ENCODE results near the gene LAMB4.
A peak's percentile ranks its signal among the peaks of the same experiment; 100 is the strongest.

LAMB4 gene

DNA sequence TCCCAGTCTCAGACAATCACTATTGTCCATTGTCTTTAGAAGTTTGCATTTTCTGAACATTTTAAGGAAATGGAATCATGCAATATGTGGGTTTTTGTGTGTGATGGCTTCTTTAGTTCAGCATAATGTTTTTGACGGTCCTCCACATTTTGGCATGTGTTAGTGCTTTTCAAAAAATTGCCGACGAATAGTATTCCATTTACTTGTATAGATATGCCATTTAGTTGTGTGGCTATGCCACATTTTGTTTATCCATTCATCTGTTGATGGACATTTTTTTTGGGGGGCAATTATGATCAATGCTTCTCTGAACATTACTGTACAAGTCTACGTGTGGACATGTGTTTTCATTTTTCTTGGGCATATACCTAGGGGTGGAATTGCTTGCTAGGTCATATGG, 12.0 kb upstream of the LAMB4 start:
- no peak for DNase-seq (ENCODE audit: low read depth, low spot score)

DNA sequence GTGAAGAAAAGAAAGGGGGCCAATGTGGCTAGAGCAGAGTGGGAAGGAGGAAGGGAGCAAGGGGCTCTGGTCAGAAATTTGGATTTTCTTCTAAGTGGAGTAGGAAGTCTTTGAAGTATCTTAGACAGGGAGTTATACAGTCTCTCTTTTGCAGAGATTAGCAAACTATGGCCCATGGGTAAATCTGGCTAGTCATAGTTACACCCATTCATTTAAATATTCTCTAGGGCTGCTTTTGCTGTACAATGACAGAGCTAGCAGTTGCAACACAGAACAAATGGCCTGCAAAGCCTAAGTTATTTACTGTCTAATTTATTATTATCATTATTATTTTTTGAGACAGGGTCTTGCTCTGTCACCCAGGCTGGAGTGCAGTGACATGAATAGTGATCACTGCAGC, 10.5 kb upstream of the LAMB4 start:
- DNase-seq (ENCODE audit: low read depth, low spot score) = no peak

DNA sequence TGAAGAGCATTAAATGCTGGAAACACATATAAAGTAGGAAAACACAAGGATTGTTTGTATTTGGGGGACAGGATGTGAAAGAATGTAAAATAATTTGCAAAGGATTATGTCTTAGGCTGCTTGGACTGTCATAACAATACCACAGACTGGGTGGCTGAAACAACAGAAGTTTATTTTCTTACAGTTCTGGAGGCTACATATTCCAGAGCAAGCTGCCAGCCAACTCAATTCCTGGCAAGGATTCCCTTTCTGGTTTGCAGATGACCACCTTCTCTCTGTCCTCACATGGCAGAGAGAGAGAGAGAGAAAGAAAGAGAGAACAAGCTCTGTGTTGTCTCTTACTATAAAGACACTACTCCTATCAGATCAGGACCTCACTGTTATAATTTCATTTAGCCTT, 8.8 kb upstream of the LAMB4 start:
- DNase-seq (ENCODE audit: low read depth, low spot score) = no peak

DNA sequence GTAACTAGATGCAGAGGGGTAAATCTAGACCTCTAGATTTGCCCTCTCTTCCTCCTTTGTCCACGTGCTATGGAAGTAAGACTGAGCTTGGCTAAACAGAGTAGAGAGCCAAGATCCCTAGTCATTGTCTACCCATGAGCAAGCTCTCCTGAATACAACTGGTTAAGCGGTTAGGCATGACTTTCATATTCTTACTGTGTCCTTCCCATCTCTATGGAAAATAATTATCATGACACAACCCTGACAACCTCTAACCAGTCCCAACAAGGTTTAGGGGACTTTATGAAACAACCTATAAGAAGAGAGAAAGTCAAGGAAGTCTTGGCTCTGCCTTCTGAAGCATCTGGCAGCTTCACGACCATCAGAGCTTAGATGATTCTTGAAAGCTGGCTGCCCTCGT, 7.8 kb upstream of the LAMB4 start:
- DNase-seq (ENCODE audit: low read depth, low spot score) = no peak

DNA sequence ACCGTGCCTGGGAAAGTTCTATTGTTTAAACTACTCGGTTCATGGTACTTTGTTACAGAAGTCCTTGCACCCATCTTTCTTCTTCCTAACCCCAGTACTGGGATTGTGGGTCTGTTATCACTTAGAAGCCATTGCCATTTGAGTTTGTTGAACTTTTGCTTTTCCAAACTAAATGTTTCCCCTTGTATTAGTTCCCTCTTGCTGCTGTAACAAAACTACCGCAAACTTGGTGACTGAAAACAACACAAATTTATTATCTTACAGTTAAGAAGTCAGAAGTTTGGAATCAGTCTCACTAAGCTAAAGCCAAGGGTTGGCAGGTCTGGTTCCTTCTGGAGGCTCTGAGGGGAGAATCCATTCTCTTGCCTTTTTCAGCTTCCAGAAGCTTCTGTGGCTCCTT, 6.9 kb upstream of the LAMB4 start:
- DNase-seq (ENCODE audit: low read depth, low spot score) = no peak

DNA sequence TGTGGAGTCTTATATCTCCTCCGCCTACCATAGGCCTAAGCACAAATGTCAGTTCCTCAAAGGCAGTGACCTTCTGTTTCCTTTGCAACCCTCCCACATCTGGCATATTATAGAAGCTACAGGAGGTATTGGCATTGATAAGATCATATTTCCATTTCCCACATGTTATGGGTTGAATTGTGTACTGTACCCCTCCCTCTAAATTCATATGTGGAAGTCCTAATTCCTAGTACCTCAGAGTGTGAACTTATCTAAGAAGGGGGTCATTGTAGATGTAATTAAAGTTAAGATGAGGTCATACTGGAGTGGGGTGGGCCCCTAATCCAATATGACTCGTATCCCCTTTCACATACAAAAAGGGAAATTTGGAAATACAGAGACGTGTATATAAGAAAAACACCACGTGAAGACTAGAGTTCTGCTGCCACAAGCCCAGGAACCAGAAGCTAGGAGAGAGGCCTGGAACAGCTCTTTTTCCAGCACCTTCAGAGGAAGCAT, 6.1 kb upstream of the LAMB4 start:
- no peak for DNase-seq (ENCODE audit: low read depth, low spot score)

DNA sequence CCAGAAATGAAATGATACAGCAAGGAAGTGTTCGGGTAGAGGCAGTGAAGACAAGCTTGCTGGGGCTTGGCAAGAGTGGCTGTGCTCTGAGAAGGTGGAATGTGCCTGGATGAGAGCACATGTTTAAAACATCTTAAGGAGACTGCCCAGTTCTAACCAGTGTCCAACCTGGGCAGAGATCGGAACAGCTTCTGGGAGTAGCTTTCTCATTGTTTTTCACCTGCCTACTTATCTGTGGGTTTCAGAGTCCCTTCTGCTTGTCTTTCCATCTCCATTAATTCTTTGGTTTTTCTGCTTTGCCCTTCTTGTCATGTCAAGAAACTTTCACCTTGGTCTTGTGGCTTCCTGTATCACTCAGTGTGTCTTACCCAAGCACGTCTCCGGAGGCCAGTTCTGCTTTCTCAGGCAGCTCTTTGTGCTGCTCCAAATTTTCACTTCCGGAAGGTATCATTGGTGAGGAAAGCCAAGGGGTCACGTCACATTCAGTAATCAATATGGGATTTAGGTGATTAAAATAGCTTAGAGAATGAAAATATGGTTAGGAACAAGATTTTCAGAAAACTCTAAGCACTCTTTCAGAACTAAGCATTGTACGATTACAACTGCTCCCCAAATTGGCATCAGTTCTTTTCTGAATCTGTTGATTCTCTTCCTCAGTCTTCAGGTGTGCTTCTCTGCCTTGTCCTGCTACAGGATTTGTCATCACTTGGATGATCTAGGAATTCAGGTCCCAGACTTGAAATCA, 5.5 kb upstream of the LAMB4 start:
- DNase-seq (ENCODE audit: low read depth, low spot score) = no peak

DNA sequence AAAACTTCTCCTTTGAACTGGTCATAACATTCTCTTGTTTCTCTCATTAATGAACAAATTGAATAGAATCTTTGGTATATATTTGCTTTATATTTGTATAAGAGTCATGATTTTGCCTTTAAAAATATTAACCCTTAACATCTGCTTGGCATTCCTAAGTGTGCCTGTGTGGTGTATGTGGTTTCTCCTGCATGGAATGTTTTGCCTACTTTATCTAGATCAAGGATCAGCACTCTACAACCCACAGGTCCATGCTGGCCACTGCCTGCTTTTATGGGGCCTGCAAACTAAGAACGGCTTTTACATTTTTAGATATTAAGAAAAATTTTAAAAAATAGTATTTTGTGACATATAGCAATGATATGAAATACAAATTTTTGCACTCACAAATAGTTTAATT, 4.3 kb upstream of the LAMB4 start:
- DNase-seq (ENCODE audit: low read depth, low spot score) = no peak

DNA sequence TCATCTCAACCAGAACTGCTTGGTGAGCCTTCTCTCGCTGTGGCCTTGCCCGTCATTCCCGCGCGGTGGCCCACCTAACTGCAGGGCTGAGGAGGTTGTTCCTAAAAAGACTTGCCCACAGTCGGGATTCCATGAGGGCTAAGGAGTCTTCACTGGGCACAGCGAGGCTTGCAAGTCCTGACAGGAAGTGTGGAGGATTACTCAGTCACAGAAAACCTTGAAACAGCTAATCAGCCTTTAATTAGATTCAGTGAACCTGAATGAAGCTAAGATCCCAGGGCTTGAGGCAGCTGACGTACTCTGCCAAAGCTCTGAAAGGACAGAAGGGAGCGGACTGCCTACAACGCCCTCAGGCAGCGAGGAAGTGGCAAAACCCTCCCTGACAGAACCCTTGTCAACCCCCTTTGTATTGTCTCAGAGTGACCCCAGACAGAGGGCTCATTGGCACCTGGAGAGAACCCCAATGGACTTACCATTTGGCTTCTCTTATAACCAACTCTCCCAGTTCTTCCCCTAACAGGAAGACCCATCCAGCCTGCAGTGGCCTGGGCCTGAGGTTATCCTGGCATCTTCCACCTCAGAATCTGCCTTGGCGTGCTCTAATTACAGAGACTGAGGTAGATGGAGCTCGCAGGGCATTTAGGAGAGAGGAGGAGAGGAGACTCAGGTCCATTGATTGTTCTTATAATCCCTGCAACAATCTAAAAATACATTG, 2.5 kb upstream of the LAMB4 start:
- DNase-seq (ENCODE audit: low read depth, low spot score) = peak; percentile 64

DNA sequence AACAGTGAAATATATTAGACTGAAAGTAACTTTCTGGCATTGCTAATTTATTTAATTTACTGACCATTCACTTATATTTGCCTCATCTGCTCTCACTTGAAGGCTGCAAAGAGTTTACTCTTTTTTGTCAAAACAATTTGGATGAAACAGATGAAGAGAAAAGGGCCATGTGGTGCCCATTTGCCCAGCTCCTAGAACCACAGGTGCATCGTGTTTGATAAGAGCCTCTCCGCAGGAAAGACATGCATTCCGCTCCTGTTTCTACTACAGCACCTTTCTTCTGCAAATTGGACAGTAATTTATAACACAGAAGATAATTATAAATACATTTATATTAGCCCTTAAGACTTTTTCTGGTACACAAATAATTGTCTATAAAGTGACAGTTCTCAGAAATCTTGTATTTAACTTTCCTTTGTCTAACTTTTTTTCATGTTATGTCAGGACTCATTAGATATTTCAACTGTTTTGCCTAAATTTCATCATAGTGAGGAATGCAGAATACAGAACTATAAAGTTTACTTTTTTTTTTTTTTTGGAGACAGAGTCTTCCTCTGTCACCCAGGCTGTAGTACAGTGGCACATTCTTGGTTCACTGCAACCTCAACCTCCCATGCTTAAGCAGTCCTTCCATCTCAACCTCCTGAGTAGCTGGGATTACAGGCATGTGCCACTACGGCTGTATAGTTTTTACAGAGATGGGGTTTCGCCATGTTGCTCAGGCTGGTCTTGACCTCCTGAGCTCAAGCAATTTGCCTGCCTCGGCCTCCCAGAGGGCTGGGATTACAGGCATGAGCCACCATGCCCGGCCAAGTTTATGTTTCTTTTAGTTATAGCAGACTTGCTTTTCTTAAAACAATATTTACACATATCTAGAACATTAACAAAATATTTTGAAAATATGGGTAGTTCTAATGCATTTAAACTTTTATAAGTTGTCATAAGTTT, 869 bp downstream of the LAMB4 start:
- DNase-seq (ENCODE audit: low read depth, low spot score) = no peak

DNA sequence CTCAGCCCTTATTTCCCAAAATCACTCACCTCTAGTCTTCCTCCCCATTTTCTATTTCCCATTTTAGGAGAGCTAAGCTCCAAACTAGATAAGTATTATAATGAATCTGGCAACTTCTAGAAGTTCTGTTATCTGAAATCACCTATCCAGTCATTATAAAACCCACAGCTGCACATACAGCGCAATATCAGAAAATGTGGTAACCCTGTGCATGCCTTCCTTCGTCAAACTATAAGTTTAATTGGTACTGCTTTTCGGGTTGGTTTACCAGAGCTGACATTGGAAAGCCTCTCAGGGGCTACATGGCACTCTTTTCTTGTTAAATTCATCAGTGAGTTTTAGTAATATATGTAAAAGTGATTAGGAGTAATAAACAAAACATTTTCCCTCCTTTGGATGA, 1.6 kb downstream of the LAMB4 start:
- no peak for DNase-seq (ENCODE audit: low read depth, low spot score)

DNA sequence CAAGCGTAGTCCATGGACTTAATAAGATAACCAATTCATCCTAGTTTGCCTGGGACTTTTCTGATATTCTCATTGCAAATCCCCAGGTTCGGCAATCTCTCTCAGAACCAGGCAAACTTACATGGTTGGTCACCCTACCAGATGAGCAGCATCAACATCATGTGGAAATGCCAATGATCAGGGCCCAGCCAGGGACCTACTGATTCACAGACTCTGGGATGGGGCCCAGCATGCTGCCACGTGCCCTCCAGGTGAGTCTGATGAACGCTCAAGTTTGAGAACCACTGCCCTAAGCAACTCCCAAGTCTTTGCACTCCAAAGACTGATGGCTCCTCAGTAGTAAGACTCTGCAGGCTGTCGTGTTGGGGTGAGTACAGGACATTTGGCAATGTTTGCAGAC, 2.7 kb downstream of the LAMB4 start:
- no peak for DNase-seq (ENCODE audit: low read depth, low spot score)

DNA sequence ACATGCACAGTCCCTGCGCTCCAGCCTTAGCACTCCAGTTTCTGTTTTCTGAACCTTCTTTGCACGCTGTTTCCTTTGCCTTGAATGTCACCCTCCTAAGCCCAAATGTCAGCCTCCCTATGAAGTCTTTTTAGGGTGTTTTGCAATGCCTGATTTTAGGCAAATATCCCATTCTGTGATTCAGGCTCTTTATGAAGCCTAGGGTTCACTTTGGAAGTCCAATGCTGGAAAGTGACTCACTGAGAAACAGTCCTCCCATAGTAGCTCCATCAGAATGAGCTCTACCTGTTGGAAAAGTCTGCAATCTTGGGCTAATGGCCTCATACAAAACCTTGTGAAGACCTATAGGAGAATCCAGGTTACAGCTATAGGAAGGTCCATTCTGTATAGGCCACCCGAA, 5.3 kb downstream of the LAMB4 start:
- DNase-seq (ENCODE audit: low read depth, low spot score) = no peak

DNA sequence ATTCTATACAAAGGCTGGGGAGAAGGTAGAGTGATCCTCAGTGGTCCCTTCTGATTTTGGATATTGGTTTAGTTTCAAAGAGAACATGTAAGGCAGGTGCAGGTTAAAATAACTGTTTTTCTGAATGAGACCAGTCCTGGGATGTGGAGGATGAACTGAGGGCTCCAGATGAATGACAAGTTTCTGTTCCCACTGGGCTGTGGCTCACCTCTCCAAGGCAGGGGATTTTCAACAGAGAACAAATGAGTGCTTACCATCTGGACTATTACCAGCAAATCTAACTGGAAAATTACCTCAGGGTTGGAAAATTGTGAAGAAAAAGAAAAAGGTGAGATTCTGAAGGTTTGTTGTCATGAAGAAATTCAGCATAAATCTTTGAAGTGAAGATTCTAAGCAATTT, 8.0 kb downstream of the LAMB4 start:
- DNase-seq (ENCODE audit: low read depth, low spot score) = no peak

DNA sequence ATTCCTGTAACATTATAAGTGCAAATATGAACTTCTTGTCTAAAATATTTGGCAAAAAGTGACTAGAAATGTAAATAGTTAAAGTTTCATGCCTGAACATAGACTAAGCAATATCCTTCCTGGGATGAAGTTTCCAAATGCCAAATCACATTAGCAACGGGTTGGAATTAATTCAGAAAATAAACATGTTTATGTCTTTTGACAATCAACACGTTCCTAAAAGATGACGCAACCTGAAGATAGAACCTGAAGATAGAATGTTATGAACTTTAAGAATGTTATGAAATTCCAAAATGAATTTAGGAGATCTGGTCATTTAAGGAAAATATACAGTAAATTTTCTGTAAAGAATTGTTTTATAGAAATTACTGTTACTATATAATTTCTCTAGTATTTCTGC, 9.2 kb downstream of the LAMB4 start:
- no peak for DNase-seq (ENCODE audit: low read depth, low spot score)

DNA sequence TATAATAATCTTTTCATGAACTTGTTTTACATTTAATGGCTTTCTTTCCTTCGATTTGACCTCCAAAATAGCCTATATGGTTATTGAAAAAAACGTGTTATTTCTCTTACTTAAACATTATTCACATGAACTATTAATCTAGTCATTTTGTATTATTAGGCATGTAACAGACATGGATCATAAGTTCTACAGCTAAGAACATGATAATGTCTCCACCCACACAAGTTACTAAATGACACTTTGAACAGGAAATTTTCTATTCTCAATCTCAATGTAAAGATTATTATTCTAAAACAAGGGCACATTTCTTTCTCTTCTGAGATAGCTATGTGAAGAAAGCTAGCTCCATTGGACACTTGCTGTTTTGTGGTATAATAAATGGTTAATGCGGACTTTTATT, 10.0 kb downstream of the LAMB4 start:
- no peak for DNase-seq (ENCODE audit: low read depth, low spot score)

DNA sequence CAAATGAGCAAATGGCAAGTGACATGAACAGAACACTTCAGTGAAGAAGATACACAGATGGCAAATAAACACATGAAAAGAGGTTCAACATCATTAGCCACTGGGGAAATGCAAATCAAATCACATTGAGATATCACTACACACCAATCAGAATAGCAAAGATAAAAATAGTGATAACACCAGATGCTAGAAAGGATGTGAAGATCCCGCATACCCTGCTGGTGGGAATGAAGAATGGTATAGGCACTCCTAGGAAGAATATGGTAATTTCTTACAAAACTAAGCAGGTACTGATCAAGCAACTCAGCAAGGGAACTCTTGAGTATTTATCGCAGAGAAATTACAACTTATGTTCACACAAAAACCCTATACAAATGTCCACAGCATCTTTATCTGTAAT, 11.2 kb downstream of the LAMB4 start:
- no peak for DNase-seq (ENCODE audit: low read depth, low spot score)

DNA sequence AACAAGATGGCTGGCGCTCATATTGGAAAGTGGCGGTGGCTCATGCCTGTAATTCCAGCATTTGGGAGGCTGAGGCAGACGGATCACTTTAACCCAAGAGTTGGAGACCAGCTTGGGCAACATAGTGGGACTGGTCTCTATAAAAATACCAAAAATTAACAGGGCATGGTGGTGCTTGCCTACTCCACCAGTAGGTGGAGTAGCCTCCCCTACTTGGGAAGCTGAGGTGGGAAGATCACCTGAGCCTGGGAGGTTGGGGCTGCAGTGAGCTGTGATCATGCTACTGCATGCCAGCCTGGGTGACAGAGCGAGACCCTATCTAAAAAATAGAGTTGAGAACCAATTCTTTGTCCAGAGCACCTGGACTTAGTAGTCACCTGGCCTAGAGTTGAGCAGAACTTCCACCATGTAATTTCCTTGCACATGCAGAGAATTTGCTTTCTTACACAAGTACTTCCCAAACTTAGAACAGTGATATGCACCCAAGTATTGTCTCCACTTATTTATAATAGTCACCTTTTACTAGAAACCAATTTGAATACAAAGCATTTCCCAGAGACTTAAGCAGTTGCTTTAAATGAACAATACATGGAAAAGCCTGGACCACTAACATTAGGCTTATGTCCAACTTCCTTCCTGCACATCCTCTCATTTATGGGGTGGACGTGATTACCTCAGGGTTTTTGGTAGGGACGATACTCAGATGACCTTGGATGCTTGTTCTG, 15.9 kb downstream of the LAMB4 start:
- DNase-seq (ENCODE audit: low read depth, low spot score) = peak; percentile 67

DNA sequence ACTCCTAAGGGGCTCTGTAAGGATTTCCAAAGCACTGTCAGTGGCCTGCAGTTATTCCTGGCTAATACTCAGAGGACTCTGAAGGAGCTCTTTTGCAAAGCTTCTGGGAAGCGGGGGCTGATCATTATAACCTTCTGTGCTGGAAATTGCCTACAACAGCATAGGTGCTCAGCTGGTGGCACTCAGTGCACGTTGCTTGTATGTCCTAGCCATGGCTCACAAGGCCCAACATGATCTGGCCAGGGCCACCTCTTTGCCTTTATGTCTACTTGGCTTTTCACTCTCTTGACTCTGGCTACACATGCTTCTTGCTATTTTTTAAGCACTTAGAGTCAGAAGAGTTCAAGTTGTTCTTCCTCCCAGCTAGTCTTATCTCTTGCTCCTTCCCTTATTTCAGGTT, 17.5 kb downstream of the LAMB4 start:
- no peak for DNase-seq (ENCODE audit: low read depth, low spot score)

DNA sequence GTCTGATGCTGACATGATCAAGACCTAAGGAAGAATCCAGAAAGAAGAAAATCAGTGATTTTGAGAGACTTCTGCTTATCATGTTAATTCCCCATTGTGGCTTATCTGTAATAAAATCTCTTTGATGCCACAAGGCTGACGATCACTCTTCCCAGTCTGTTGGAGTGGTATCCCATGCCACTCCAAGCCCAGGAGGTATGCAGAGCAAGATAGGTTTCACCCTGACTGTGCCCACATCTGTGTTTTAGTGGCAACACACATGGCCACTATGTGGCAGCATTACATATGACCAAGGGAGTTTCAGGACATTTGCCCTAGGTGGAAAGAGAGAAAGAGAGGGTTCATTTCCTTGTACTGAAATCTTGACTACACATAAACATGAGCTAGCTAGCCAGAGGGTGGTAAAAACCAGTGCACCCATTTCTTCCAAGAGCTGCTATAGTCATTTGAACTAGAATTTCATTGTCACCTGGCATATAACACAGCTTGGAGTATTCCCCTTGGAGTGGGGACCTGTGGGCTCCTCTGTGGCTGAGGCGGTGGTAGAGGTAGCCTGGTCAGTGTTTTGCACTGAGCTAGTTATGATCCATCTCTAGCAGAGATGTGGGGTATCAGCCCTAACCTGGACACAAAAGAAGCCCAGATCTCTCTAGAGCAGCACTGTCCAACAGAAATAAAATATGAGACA, 20.8 kb downstream of the LAMB4 start:
- no peak for DNase-seq (ENCODE audit: low read depth, low spot score)

DNA sequence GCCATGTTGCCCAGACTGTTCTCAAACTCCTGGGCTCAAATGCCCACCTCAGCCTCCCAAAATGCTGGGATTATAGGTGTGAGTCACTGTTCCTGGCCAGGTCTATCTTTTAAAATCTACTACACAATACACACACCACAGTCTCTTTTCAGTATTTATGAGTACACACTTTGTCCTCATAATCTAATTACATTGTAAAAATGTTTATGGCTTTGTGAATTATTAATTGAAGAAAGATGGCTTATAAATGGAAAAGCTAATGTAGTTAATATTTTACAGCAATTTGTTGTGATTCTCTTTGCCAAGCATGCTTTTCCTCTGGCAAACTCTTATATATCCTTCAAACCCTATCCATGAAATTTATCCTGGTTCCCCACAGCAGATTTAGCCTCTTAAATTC, 22.0 kb downstream of the LAMB4 start:
- DNase-seq (ENCODE audit: low read depth, low spot score) = no peak

Data from ELF-1 (cell line).